HG03045 (cell line): ENCODE results near the gene TMEM131.
"Not testable (repeated sequence)": the region's sequence is repeated elsewhere in the genome, so short reads cannot be mapped to it uniquely, and the experiment has no call there.

Experiments used
- ATAC-seq: cut with Tn5 transposase; IDR thresholded peaks from one replicate; pipeline ENCODE4 v1.9.1; 2021; ENCODE audit warnings: mild to moderate bottlenecking, moderate library complexity; ENCODE audit not compliant: unreplicated experiment

The TMEM131 gene

DNA sequence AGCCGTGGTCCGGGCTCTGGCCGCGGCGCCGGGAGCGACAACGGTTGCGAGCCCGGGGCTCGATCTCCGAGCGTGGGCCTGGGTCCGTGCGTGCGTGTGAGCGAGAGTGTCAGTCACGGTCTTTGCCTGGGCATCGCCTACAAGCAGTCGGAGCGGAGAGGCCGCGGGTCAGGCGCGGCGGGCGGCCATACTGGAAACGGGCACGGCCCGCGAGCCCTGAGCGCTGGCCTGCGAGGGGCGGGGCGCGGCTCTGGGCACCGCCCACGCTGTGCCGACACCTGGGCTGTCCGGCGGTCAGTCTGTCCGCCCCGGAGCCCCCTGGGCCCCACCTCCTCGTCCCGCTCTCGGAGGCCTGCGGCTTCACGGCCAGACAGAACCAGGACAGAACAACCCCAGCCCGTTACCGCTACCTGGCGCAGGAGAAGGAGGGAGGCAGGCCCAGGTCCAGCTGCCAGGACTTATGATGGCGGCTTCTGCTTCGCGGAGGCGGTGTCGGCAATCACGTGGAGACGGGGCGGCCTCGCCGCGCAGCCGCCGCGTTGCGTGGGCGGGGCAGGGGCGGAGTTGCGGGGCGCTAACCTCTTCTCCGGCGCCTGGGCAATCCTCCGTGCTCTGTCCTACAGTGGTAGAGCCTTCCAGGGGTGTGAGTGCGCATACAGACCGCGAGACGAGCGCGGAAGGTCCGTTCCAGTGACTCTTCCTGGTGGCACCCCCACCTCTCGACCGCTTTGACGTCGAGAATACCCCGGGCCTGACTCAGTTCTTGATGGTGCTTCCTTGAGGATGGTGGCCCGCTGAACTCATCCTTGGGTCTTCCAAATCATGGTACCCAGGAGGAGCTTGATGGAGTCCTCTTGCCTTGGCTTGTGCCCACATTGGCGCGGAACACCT lies at the start of gene TMEM131:
TMEM131 (minus strand) TSS at position 215 of the 891 bp plus-strand sequence. CDS start 286 bp downstream, outside the sequence.
- peak; percentile 73 for ATAC-seq

DNA sequence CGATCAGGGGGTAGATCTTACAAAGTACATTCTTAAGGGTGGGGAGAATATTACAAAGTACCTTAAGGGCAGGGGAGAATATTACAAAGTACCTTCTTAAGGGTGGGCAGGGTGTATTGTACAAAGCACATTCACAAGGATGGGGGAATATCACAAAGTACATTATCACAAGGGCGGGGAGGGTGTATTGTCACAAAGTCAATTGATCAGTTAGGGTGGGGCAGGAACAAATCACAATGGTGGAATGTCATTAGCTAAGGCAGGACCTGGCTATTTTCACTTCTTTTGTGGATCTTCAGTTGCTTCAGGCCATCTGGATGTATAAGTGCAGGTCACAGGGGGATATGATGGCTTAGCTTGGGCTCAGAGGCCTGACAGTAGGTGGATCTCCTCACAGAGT lies 49.0 kb upstream of the TMEM131 start:
- ATAC-seq: not testable (repeated sequence)

DNA sequence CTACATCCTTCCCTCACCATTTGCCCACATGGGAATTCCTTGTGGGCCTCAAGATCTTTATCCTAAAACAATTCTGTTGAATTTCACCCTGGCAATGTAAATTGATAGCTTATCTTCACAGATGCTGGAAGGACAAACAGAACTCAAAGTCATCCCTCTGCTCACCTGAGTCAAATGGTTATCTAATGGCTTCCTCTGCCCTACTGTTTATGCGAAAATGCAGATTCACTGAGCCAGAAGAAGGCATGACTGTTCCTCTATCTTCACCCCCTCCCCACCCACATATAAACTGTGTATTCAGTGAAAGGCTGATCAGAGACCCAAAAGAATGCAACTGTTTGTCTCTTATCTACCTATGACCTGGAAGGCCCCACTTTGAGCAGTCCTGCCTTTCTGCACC lies 47.4 kb upstream of the TMEM131 start:
- no peak for ATAC-seq

GRCh38 chr2:98040331-98040939 lies 44.7 kb upstream of the TMEM131 start:
- no peak for ATAC-seq

DNA sequence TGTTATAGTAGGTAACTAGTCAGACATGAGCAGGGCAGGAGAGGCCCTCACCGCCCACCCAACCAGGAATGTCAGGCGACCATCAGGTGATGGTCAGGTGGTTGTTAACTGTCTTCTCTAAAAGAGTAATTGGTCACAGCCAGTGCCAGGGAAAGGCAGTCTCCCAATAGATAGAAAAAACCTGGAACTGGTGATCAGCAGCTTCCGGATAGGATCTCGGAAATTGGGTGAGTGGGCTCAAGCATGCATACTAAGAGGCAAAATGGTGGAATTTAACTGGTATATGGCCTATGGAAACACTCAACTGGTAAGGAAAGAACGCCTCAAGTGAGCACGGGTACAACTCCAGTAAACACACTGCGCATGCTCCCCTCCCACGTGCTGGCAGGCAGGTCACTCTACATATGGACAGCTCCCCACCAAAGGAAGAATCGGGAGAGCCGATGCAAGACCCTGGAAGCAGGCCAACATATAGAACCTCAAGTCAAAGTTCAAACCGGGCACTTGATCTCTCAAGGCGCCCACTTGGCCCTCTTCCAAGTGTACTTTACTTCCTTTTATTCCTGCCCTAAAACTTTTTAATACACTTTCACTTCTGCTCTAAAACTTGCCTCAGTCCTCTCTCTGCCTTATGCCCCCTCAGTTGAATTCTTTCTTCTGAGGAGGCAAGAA lies 43.5 kb upstream of the TMEM131 start:
- no peak for ATAC-seq

DNA sequence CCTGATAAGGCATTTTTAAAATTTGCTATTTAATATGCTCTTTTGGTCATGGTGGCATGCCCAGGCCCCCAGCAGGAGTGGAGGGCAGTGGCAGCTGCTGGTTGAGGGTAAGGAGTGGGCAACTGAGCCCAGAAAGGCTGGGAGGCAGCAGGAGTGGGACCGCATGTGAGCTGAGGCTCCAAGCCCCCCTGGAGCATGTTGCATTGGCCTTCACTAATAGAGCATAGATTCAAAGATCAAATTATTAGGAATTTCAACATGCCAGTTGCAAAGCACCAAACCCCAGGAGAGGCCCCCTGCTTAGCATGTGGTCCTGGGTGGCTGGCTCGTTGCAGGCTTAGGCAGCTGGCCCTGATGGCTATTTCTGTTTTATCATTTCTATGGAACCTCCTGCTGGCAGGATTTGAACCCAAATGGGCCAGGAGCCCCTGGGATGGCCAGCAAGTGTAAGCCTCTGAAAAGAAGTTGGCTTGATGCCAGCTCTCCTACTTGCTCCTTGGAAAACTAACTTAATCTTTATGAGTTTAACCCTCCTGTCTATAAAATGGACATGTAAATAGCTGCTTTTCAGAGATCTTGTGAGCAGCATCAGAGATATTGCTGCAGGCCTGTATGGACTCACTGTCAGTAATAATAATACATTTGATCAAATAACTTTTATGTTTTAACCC lies 42.1 kb upstream of the TMEM131 start:
- no peak for ATAC-seq

- no peak for ATAC-seq
Observed at GRCh38 chr2:98037206-98037605, 41.5 kb upstream of the TMEM131 start.

DNA sequence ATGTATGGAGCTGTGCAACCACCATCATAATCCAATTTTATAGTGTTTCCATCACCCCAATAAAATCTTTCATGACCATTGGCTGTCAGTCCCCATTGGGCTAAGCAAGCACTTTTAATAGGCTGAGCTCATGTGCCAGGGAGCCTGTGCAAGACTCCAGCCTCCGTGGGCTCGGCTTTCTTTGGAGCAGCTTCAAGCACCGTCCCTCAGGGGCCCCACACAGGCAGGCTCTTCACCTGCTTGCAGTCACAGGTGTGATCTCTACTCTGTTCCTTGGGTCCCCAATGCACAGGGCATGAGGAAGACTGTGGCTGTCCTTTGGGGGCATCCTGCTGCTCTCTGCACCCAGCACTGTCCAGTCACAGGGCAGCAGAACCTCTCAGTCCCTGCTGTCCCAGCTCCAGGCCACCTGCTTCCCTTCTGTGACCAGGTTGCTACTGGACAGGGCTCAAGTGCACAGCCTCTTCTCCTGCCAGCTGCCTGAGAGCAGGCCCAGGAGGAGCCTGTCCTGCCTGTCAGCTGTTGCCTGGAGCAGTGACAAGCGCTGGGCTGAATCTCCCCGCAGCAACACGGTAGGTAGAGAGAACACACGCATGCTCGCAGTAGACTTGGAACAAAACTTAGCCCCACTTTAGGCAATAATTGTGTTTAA lies 40.7 kb upstream of the TMEM131 start:
- ATAC-seq: no peak

GRCh38 chr2:98034745-98035144 lies 39.0 kb upstream of the TMEM131 start:
- no peak for ATAC-seq

DNA sequence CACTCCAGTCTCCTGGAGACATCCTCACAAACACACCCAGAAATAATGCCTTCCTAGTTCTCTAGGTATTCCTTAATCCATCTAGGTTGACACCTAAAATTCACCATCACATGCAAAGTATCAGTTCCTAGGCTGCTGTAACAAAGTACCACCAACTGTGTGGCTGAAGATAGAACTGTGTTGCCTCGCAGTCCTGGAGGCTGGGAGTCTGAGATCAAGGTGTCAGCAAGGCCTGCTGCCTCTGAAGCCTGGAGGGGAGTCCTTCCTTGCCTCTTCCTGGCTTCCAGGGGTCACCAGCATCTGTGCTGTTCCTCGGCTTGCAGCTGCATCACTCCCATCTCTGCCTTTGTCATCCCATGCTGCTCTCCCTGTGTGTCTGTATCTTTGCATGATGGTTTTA lies 36.3 kb upstream of the TMEM131 start:
- no peak for ATAC-seq

DNA sequence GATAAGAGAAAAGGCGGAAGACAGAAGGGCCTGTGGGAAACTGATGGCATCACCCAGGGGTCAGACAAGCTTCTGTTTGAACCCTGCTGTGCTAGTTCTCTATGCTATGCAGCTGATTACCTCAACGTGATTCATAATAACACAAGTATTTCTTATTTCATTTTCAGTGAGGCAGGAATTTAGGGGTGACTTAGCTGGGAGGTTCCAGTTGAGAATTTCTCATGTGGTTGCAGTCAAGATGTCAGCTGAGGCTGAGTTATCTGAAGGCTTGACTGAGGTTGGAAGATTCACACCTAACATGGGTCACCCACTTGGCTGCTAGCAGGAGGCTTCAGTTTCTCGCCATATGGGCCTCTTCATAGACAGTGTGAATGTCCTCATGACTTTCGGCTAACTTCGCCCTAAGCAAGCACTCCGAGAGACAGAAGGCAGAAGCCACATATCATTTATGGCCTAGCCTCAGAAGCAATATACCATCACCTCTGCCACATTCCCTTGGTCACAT lies 34.0 kb upstream of the TMEM131 start:
- ATAC-seq: no peak

GRCh38 chr2:98028931-98029717 lies 33.4 kb upstream of the TMEM131 start:
- ATAC-seq: no peak

GRCh38 chr2:98028101-98028561 lies 32.4 kb upstream of the TMEM131 start:
- no peak for ATAC-seq

- ATAC-seq: peak; percentile 32
Observed at GRCh38 chr2:98027538-98027937, 31.8 kb upstream of the TMEM131 start.

DNA sequence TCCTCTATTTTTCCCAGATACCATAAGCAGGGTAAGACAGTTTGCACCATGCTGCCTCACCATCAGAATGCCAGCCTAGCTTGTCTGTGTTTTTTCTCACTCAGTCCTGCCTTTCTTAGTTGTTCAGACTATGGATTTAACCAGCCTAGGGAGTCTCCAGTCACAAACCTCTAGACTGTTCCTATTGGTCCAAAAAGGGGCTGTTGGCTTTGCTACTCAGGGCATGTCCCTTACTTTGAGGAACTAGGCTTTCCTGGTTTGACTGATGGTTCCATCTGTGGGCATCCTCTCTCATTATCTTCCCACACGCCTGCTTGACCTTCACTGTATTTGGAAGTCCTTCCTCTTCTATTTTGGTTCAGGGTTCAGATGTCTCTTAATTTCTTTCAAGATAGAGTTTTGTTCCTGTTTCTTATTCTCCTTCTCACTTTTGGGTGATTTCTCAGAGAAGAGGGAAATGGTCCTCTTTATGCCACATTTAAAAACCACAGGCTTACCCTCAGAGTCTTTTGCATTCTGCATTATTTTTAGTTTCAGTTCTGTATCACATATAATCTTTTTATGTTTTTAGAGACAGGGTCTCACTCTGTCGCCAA lies 31.3 kb upstream of the TMEM131 start:
- peak; percentile 83 for ATAC-seq

DNA sequence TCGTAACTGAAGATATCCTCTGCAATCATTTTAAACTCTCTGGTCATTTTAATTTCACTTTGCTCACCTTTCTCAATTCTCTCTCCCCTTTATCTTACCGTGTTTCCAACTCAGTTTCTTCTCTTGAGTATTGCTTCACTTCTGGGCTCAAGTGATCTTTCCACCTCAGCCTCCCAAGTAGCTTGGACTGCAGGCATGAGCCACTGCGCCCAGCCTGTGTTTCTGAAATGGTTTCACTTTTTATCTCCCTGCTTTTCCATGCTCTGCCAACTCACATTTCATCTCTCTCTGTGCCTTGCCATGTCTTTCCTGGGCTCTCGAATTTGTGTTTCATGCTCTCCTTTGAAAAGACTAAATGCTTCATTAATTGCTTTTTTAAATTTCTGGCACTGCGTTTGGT lies 30.5 kb upstream of the TMEM131 start:
- no peak for ATAC-seq

- ATAC-seq: no peak
Observed at GRCh38 chr2:98025481-98026037, 29.8 kb upstream of the TMEM131 start.

GRCh38 chr2:98022067-98022466 lies 26.3 kb upstream of the TMEM131 start:
- ATAC-seq: not testable (repeated sequence)
